RKO (cell line): ENCODE data around the gene OR52E5.
A peak's percentile ranks its signal among the peaks of the same experiment; 100 is the strongest.

Experiments used
- DNase-seq: peaks from one replicate; pipeline ENCODE4 v3.0.0-alpha.2; 2016; ENCODE audit warnings: low spot score

Gene OR52E5

DNA sequence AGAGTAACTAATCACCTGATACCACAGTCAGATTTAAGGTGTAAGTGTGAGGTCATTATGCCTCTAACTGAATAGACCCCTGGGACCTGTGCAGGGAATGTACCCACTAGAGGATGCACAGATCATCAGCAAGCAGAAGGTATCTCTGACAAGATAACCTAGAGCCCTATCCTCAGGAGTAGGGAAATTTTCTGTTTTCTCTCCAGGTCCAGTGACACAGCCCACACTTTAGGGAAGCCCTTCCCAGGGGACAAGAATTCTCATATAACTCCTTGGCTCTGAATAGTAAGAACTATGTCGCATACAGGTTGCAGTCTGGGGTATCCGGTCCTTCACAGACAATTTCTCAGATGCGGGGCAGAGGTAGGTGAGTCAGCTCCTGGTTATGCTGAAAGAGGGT is at the start of gene OR52E5:
Gene OR52E5, plus strand, starts transcription at position 301 of the 400 bp plus-strand sequence. CDS start 7,569 bp downstream, outside the sequence.
- DNase-seq = no peak

DNA sequence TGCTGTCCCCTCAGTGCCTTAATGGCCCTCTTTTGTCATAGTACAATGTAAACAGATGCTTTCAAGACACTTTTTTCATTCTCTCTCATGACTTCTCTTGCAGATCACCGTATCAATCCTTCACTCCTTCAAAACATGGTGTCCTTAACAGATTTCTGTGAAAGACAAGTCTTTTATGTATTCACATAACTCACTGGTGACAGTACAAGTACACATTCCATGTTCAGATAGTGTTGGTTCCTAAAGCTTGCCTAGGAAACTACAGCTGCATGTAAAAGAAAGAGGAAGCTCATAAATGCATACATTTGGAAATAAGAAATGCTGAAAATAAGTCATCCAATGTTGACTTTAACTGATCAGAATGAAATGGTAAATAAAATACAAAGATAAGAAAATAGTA is 46.3 kb upstream of the OR52E5 start:
- DNase-seq = no peak

- DNase-seq = no peak
Observed at GRCh38 chr11:5847711-5848110, 45.3 kb upstream of the OR52E5 start.

DNA sequence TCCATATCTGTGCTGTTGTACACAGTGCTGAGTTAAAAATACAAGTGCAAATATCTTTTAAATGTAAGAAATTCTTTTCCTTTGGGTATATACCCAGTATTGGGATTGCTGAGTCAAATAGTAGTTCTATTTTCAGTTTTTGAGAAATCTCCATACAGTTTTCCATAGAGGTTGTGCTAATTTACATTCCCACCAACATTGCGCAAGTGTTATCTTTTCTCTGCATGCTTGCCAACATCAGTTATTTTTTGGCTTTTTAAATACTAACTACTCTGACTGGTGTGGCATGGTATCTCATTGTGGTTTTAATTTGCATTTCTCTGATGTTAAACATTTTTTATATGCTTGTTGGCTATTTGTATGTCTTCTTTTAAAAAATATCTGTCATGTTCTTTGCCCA is 42.0 kb upstream of the OR52E5 start:
- no peak for DNase-seq

- DNase-seq = no peak
Observed at GRCh38 chr11:5857590-5857989, 35.4 kb upstream of the OR52E5 start, which contains the start of gene OR52E8. Gene OR52E8, minus strand, starts transcription at chr11:5857690. Its CDS starts 0 bp downstream, at chr11:5857690.

GRCh38 chr11:5865826-5866225 is 27.2 kb upstream of the OR52E5 start:
- DNase-seq = no peak

- DNase-seq = no peak
Observed at GRCh38 chr11:5878564-5878963, 14.4 kb upstream of the OR52E5 start.

GRCh38 chr11:5880329-5880728 is 12.7 kb upstream of the OR52E5 start, which contains the start of gene OR52E4:
Gene OR52E4, plus strand, starts transcription at chr11:5880629. Its CDS starts 3,664 bp downstream, at chr11:5884293.
- DNase-seq = no peak

GRCh38 chr11:5881756-5882155 is 11.3 kb upstream of the OR52E5 start:
- DNase-seq = no peak

DNA sequence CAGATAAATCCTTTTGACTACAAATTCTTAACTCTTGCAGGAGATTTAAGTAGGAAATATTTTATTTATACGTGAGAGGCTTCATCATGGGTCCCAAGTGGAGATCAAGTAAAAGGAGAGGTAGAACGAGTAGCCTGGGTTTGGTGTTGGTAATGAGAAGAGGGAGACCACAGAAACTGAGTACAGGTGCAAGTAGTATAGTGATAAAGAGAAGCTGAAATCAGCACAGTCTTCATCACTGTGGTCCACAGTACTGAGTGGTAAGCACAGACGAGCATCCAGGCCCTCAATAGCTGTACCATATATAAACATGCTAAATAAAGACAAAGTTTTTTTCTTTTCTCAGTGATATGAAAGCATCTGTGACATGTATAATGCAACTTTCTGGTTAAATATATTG is 5.8 kb upstream of the OR52E5 start:
- DNase-seq = no peak

DNA sequence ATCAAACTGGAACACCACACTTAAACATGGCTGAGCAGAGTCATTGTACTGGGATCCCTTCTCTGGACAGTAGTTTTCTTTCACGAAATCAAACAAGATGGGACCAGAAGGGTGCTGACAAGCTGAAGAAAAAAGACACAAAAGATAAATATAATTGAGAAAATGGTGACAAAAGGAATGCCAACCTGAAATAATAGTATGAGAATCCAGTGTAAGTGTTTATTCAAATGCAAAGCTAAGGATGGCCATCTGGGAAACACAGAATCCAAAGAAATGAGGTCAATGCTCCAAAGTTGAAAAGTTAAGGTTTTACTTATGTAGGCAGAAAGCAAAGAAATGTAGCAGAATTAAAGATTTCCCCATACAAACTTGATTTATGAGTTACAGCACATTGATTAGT is 5.3 kb upstream of the OR52E5 start:
- no peak for DNase-seq

GRCh38 chr11:5891216-5891800 is 1.7 kb upstream of the OR52E5 start:
- DNase-seq = peak; percentile 55

GRCh38 chr11:5899534-5899933 is 6.5 kb downstream of the OR52E5 start:
- no peak for DNase-seq

- DNase-seq = no peak
Observed at GRCh38 chr11:5910540-5910939, 17.5 kb downstream of the OR52E5 start.

DNA sequence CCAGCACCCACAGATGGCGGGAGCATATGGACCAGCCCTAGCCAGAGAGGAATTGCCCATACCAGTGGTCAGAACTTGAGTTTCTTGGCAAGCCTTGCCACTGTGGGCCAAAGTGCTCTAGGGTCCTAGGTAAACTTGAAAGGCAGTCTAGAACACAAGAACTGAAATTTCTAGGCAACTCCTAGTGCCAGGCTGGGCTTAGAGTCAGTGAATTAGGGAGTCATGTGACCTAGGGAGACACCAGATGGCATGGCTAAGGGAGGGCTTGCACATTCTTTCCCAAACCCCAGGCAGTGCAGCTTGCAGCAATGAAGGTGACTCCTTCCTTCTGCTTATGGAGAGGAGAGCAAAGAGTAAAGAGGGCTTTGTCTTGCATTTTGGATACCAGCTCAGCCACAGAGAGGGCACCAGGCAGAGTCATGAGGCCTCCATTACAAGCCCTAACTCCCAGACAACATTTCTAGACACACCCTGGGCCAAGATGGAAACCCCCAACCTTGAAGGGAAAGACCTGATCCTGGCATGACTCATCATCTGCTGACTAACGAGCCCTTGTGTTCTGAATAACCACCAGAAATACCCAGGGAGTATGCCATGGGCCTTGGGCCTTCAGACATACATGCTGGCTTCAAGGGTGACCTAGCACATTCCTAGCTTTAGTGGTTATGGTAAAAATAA is 29.9 kb downstream of the OR52E5 start:
- peak; percentile 32 for DNase-seq

DNA sequence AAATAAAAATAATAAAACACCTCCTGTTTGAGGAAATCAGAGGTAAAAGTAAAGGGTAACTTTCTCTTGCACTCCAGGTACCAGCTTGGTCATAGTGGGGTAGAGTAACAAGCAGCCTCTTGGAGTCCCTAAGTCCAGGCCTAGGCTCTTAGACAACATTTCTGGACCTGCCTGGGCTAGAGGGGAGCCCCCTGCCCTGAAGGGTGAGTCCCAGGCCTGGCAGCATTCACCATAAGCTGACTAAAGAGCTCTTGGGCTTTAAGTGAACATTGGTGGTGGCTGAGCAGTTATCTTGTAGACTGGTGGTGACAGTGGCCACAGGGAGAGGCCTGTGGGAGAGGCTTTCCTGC is 30.4 kb downstream of the OR52E5 start:
- no peak for DNase-seq

DNA sequence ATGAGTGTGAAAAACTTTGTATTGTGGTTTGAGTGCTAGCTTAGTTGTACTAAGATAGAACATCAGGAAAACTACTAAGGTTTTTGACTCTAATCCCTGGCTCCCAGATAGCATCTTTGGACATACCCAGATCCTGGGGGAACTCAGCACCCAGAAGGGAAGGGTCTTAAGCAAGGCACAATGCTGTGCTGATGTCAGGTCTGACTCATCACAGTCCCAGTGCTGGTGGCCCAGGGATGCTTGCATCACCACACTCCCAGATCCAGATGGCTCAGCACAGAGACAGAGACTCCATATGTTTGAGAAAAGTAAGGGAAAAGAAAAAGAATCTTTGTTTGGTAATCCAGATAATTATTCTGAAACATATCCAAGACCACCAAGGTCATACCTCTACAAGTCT is 30.8 kb downstream of the OR52E5 start:
- no peak for DNase-seq

DNA sequence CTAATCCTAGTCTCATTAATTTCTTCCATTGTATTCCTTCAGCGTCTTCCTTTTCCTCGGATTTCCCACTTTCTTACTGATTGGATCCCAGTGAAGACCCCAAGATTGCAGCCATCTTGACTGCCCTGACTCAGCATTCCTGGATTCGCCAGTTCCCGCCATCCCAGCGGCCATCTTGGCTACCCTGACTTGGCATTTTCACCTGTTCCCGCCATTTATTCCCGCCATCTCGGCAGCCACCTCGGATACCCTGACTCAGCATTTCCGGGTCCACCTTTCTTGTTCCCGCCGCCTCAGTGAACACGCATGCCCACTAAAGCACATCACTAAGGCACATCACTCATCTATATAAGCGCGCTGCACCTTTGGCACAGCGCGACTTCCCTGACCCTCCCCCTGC is 35.3 kb downstream of the OR52E5 start:
- DNase-seq = no peak

GRCh38 chr11:5928811-5929210 is 35.8 kb downstream of the OR52E5 start:
- no peak for DNase-seq

- no peak for DNase-seq
Observed at GRCh38 chr11:5929571-5930368, 36.8 kb downstream of the OR52E5 start.

GRCh38 chr11:5930614-5931013 is 37.6 kb downstream of the OR52E5 start:
- DNase-seq = no peak

GRCh38 chr11:5931061-5931460 is 38.1 kb downstream of the OR52E5 start:
- DNase-seq = no peak

GRCh38 chr11:5932671-5933070 is 39.7 kb downstream of the OR52E5 start:
- DNase-seq = no peak
